Erythroblast (primary cell): ENCODE measurements around the gene ASCC1.
"Not testable (repeated sequence)": the region's sequence is repeated elsewhere in the genome, so short reads cannot be mapped to it uniquely, and the experiment has no call there.

Experiments
- DNase-seq, 2 experiments: peaks; one replicate each; lab custom pipeline; 2025; lab: John Stamatoyannopoulos, UW
- GATA1 ChIP-seq: IDR thresholded peaks from 2 replicates; pipeline ENCODE4 v1.6.1; 2011; ENCODE audit warnings: low read depth, mild to moderate bottlenecking, control low read depth, low read length, moderate library complexity
- POLR2A ChIP-seq: IDR thresholded peaks from 2 replicates; pipeline ENCODE4 v1.6.1; 2011; ENCODE audit warnings: mild to moderate bottlenecking, low read length

Gene ASCC1

DNA sequence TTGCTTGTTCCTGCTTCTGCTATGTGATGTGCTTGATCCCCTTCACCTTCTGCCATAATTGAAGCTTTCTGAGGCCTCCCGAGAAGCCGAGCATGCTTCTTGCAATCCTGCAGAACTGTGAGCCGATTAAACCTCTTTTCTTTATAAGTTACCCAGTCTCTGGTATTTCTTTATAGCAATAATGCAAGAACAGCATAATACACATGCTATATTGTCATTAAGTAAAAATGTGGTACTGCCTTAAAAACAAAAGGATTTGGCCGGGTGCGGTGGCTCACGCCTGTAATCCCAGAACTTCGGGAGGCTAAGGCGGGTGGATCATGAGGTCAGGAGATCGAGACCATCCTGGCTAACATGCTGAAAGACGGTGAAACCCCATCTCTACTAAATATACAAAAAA lies 59.9 kb downstream of the ASCC1 start:
- DNase-seq = no peak
- TF ChIP-seq GATA1 (no peak), POLR2A (no peak)

DNA sequence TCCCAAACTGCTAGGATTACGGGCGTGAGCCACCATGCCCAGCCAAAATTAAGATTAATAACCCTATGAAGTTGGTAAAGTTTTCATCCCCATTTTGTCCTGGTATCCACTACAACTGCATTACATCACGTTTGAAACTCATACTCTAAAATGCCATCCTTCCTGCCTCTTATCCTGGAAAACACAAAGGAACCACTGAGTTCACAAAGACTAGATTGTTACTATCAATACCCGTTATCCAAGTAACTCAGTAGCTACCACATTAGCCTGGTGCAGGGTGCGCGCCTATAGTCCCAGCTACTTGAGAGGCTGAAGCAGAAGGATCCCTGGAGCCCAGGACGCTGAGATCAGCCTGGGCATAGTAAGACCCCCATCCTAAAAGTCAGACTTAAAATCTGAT lies 63.8 kb downstream of the ASCC1 start:
- no peak for TF ChIP-seq POLR2A
- TF ChIP-seq GATA1 = no peak
- no peak for DNase-seq

DNA sequence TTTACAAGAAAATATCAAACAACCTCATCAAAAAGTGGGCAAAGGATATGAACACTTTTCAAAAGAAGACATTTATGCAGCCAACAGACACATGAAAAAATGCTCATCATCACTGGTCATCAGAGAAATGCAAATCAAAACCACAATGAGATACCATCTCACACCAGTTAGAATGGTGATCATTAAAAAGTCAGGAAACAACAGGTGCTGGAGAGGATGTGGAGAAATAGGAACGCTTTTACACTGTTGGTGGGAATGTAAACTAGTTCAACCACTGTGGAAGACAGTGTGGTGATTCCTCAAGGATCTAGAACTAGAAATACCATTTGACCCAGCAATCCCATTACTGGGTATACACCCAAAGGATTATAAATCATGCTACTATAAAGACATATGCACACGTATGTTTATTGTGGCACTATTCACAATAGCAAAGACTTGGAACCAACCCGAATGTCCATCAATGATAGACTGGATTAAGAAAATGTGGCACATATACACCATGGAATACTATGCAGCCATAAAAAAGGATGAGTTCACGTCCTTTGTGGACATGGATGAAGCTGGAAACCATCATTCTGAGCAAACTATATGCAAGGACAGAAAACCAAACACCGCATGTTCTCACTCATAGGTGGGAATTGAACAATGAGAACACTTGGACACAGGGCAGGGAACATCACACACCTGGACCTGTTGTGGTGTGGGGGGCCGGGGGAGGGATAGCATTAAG lies 65.2 kb downstream of the ASCC1 start:
- DNase-seq = not testable (repeated sequence)

DNA sequence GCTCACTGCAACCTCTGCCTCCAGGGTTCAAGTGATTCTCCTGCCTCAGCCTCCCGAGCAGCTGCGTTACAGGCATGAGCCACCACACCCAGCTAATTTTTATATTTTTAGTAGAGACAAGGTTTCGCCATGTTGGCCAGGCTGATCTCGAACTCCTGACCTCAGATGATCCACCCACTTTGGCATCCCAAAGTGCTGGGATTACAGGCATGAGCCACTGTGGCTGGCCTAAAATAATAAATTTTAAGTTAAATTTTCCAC lies 68.8 kb downstream of the ASCC1 start:
- DNase-seq = not testable (repeated sequence)

DNA sequence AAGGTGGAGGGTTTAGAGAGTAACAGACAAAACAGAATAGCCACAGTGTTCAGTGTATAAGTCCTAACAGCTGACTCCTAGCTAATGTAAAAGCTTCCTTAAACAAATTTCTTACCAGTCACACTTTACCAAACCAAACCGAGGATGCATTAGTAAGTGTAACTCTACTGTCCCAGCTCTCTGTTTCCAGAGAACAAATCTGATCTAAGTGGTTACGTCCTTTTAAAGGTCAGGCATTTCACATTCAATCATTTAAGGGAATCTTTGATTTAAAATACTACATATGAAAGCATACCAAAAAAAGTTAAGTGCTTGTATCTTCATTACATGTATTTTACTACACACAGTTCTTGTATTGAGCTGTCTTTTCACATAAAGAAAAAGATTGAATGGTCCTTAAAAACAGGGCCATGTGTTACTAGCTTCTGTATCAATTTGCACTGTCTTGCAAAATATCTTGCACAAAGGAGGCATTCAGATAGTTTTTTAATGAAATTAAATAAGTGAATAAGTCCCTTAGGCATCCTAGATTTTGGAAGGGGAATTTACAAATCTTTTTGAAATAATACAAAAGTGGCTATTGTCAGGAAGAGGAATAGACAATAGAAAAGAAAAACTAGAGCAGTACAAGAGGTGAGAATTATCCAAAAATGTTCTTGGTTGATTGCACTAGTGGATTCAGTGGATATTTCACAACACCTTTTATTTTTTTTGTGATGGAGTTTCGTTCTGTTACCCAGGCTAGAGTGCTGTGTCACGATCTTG lies 69.3 kb downstream of the ASCC1 start:
- no peak for DNase-seq
- no peak for TF ChIP-seq POLR2A
- TF ChIP-seq GATA1 = no peak

DNA sequence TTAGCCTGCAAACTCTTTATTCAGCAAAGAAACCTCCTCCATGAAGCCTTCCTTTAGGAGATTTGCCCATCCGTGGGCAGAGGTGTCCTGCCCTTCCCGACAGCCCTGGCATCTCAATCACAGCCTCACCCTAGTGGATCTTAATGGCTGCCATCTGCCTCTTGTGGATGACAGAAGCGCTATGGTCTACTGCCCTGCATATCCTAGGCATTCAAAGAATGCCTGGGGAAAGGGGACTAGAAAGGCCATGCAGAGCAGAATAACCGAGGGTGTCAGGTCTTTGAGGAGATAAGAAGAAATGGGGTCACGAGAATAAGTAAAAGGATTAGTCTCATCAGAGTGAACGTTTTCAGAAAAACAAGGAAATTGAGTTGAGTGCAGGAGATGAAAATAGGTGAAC lies 70.0 kb downstream of the ASCC1 start:
- DNase-seq = no peak
- no peak for TF ChIP-seq GATA1
- TF ChIP-seq POLR2A = no peak

DNA sequence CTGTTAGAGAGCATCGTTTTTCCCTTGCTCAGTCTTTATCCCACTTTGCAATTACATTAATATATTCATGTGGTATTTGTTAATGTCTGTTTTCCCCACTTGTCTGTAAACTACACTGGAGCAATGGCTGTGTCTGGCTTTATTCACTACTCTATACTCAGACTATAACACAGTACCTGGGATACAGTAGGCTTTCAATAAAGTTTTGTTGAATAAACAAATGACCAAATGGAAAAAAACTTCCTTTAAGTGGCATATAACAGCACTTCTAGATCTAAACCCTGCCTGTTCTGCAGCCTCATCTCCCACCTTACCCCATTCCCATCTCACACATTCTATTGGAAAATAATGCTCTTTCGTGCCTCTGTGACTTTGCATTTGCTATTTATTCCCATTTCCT lies 70.4 kb downstream of the ASCC1 start:
- DNase-seq = no peak
- no peak for TF ChIP-seq GATA1
- no peak for TF ChIP-seq POLR2A

DNA sequence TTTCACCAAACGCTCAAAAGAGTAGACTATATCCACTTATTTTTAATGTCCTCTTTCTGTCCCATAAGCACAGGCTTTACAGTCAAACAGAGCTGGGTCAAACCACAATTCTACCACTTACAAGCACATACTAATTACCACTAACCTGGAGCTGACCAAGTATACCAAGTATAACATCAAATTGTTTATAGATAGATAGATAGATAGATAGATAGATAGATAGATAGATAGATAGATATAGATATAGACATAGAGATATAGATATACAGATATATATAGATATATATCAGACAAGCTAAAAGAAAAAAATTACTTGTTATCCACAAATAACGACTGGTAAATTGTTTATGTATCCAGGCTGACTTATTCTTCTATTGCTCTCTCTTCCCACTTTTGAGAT lies 75.2 kb downstream of the ASCC1 start:
- DNase-seq = no peak
- TF ChIP-seq GATA1 = no peak
- TF ChIP-seq POLR2A = no peak

DNA sequence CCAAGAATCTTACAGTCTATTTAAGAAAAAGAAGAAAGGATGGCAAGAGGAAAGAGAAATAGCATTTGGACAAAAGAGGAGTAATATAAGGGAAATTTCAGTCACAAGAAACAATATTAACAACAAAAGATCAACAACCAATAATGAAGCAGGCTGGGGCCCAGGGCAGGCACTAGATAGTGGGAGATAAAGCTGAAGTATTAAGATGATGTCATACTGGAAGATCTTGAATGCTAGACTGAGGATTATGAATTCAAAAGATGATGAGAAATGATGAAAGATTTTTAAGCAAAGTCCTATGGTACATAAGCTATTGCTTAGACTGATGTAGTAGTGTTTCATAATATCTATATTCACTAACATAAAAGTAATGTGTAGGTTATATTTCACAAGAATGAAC lies 75.9 kb downstream of the ASCC1 start:
- TF ChIP-seq GATA1 (no peak), POLR2A (no peak)
- peak in 1 of 2 experiments; percentile 23 for DNase-seq

DNA sequence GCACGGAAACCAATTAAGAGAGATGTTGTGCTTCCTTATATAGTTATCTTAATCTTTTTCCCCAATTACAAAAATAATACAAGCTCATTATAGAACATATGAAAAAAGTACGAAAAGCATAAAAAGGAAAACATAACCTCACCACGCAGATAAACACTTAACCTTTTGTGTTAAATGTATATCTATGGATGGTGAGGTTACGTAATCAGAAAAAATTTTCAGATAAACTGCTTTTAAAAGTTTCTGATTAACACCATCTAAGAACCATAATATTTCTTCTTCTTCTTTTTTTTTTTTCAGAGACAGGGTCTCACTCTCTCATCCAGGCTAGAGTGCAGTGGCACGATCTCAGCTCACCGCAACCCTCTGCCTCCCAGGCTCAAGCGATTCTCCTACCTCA lies 78.5 kb downstream of the ASCC1 start:
- no peak for DNase-seq
- no peak for TF ChIP-seq POLR2A
- TF ChIP-seq GATA1 = no peak

DNA sequence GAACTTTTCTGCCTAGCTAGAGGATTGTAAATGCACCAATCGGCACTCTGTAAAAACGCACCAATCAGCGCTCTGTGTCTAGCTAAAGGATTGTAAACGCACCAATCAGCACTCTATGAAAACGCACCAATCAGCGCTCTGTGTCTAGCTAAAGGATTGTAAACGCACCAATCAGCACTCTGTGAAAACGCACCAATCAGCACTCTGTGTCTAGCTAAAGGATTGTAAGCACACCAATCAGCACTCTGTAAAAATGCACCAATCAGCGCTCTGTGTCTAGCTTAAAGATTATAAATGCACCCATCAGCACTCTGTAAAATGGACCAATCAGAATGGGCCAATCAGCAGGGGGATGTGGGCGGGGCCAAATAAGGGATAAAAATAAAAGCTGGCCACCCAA lies 79.9 kb downstream of the ASCC1 start:
- DNase-seq = not testable (repeated sequence)

DNA sequence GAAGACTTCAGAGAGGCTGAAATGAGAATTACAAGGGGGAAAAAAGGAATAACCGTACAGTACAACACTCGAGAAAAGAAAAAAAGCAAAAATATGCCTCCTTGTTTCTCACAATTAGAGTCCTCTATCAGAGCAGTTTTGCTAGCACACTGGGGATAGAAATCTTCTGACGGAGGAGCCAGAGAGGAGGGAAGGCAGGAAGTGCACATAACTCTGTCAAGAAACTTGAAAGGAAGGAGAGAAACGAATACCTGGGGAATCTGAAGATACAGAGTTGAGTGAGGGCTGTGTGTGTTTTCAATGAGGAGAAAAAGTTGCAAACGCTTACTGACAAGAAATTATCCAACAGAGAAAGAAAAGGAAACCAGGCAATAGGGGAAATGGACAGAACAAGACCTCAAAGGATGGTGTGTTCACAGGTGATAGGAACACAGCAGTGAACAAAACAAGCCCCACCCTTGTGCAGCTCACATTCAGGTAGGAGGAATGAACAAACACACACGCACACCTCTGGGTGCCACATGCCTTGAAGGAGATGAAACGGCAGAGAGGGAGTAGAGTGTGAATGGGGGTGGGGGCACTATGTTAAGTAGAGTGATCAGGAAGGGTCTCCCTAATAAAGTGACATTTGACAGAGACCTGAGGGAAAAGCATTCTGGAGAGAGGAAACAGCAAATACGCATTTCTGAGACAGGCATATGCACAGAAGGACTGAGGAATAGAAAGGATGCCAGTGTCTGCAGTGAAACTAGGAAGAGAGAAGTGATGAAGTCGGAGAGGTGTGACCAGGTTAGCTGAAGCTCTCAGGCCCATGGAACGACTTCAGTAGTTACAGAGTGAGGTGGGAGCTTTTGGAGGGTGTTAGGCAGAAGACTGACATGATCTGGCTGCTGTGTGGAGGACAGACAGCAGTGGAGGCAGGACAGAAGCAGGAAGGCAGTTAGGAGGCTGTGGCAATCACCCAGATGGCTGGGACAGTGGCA lies 81.0 kb downstream of the ASCC1 start:
- TF ChIP-seq POLR2A (no peak), GATA1 (no peak)
- DNase-seq = no peak

DNA sequence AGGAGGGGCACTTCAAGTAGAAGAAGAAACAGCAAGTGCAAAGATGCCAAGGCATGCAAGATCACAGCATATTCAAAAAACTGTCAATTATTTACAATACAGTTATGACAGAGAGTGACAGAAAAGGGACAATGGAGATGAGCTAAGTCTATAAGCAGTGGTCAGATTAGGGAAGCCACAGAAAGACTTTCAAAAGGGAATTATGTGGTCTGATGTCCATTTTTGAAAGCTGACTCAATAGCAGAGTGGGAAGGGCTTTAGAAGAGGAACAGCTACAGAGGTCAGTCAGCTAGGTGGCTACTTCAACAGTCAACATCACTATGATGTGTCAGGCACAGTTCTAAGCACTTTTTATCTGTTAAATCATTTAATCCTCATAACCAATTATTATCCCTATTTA lies 82.6 kb downstream of the ASCC1 start:
- no peak for DNase-seq
- TF ChIP-seq GATA1 (no peak), POLR2A (no peak)

DNA sequence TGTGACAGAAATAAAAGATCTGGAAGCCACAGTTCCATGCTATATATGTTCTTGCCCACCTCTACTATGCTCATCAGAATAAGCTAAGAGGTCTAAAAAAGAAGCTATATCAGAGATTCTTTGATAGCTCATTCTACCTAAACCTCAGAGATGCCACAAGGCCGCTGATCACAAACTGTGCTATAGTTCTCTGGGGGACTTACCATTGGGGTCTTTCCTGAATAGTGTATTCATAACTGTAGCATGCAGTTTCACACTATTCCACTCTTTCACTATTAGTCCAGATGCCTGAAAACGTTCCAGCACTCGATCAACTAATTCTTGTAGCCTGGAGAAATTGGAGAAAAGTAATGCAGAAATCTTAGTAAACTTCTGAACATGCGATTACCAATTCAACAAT lies 83.2 kb downstream of the ASCC1 start:
- TF ChIP-seq GATA1 = no peak
- TF ChIP-seq POLR2A = no peak
- DNase-seq = no peak
